HG02973 (cell line): ENCODE measurements around the gene PLK1.

Source experiments
- ATAC-seq: cut with Tn5 transposase; IDR thresholded peaks from one replicate; pipeline ENCODE4 v1.9.1; 2021; ENCODE audit warnings: moderate library complexity; ENCODE audit not compliant: unreplicated experiment

PLK1 gene

GRCh38 chr16:23679274-23679985, 741 bp downstream of the PLK1 start:
- ATAC-seq: no peak

- ATAC-seq: no peak
These were observed 1.3 kb downstream of the PLK1 start for GRCh38 chr16:23679986-23680336.

- no peak for ATAC-seq
These were observed 3.5 kb downstream of the PLK1 start for GRCh38 chr16:23682181-23682580.

- ATAC-seq: no peak
These were observed 4.8 kb downstream of the PLK1 start for GRCh38 chr16:23683487-23683886.

- no peak for ATAC-seq
These were observed 8.5 kb downstream of the PLK1 start for GRCh38 chr16:23687034-23687808.

GRCh38 chr16:23689442-23690187, 10.9 kb downstream of the PLK1 start:
- no peak for ATAC-seq

- no peak for ATAC-seq
These were observed 12.2 kb downstream of the PLK1 start for GRCh38 chr16:23690771-23691482.

- no peak for ATAC-seq
These were observed 12.9 kb downstream of the PLK1 start for GRCh38 chr16:23691483-23692189.

GRCh38 chr16:23692190-23692837, 13.6 kb downstream of the PLK1 start:
- ATAC-seq: no peak

GRCh38 chr16:23694265-23694643, 15.6 kb downstream of the PLK1 start:
- no peak for ATAC-seq

- ATAC-seq: no peak
These were observed 16.1 kb downstream of the PLK1 start for GRCh38 chr16:23694644-23695373.

- ATAC-seq: no peak
These were observed 17.1 kb downstream of the PLK1 start for GRCh38 chr16:23695756-23696155.

- no peak for ATAC-seq
These were observed 20.4 kb downstream of the PLK1 start for GRCh38 chr16:23699100-23699499.

- no peak for ATAC-seq
These were observed 21.4 kb downstream of the PLK1 start for GRCh38 chr16:23700093-23700492.

GRCh38 chr16:23700509-23700908, 21.8 kb downstream of the PLK1 start:
- ATAC-seq: no peak

- no peak for ATAC-seq
These were observed 22.4 kb downstream of the PLK1 start for GRCh38 chr16:23701045-23701444.

- ATAC-seq: no peak
These were observed 24.3 kb downstream of the PLK1 start for GRCh38 chr16:23702951-23703350.

- ATAC-seq: no peak
These were observed 26.3 kb downstream of the PLK1 start for GRCh38 chr16:23704772-23705516.

- ATAC-seq: no peak
These were observed 26.8 kb downstream of the PLK1 start for GRCh38 chr16:23705517-23705902.
